Neuronal stem cell (in vitro differentiated cells): ENCODE data around the gene PAX7.

Experiments used
- DNase-seq: peaks from one replicate; pipeline ENCODE4 v3.0.0-alpha.2; 2013; ENCODE audit warnings: low spot score
- H2AFZ ChIP-seq: one replicate; pipeline ENCODE4 v1.6.1; 2013; ENCODE audit warnings: mild to moderate bottlenecking, low read length, inconsistent platforms
- H2AK5ac ChIP-seq: 2 replicates; pipeline ENCODE4 v1.6.1; 2013; ENCODE audit warnings: low read depth, mild to moderate bottlenecking, inconsistent platforms, low read length, moderate library complexity, mixed read lengths
- H2BK120ac ChIP-seq: 2 replicates; pipeline ENCODE4 v1.6.1; 2013; ENCODE audit warnings: low read depth, mild to moderate bottlenecking, inconsistent platforms, low read length, moderate library complexity, mixed read lengths
- H2BK12ac ChIP-seq: one replicate; pipeline ENCODE4 v1.6.1; 2013; ENCODE audit warnings: low read length, inconsistent platforms
- H2BK15ac ChIP-seq: 2 replicates; pipeline ENCODE4 v1.6.1; 2013; ENCODE audit warnings: mild to moderate bottlenecking, low read length, inconsistent platforms, mixed read lengths
- H2BK5ac ChIP-seq: one replicate; pipeline ENCODE4 v1.6.1; 2013; ENCODE audit warnings: inconsistent platforms, mild to moderate bottlenecking, low read length, moderate library complexity
- H3K14ac ChIP-seq: one replicate; pipeline ENCODE4 v1.6.1; 2013; ENCODE audit warnings: low read length, inconsistent platforms
- H3K18ac ChIP-seq: 2 replicates; pipeline ENCODE4 v1.6.1; 2013; ENCODE audit warnings: low read length, inconsistent platforms
- H3K23ac ChIP-seq: 2 replicates; pipeline ENCODE4 v1.6.1; 2013; ENCODE audit warnings: low read depth, mild to moderate bottlenecking, mixed read lengths, low read length, inconsistent platforms; ENCODE audit not compliant: poor library complexity
- H3K27ac ChIP-seq: replicated peaks from 3 replicates; pipeline ENCODE4 v1.5.1; 2013; ENCODE audit warnings: low read length, inconsistent platforms
- H3K27me3 ChIP-seq, 3 experiments: 2 replicates each; pipeline ENCODE4 v1.6.1; 2013; ENCODE audit warnings: low read length in 3 of 3, mild to moderate bottlenecking in 2 of 3, inconsistent platforms in 1 of 3, low read depth in 1 of 3, mixed read lengths in 1 of 3, moderate library complexity in 1 of 3; ENCODE audit not compliant: control insufficient read depth in 3 of 3, insufficient read depth in 3 of 3
- H3K36me3 ChIP-seq, 2 donors: replicated peaks in 1 of 2; 2 replicates each; pipeline ENCODE4 v1.6.1; 2013; ENCODE audit warnings: low read length in 2 of 2; ENCODE audit not compliant: control insufficient read depth in 2 of 2, insufficient read depth in 2 of 2
- H3K4ac ChIP-seq: 2 replicates; pipeline ENCODE4 v1.6.1; 2013; ENCODE audit warnings: inconsistent platforms, mild to moderate bottlenecking, low read length, moderate library complexity
- H3K4me1 ChIP-seq, 2 donors: 1 replicate in 1 of 2; 2 replicates in 1 of 2; pipeline ENCODE4 v1.6.1; 2013; ENCODE audit warnings: low read length in 2 of 2, low read depth in 1 of 2; ENCODE audit not compliant: control insufficient read depth in 2 of 2, insufficient read depth in 1 of 2
- H3K4me2 ChIP-seq: one replicate; pipeline ENCODE4 v1.6.1; 2013; ENCODE audit warnings: mild to moderate bottlenecking, low read length, inconsistent platforms; ENCODE audit not compliant: insufficient read depth, poor library complexity, severe bottlenecking
- H3K4me3 ChIP-seq, 2 donors: 2 replicates each; pipeline ENCODE4 v1.5.1; 2013; ENCODE audit warnings: low read length in 2 of 2, mild to moderate bottlenecking in 2 of 2, inconsistent platforms in 1 of 2, moderate library complexity in 1 of 2
- H3K79me1 ChIP-seq: one replicate; pipeline ENCODE4 v1.6.1; 2013; ENCODE audit warnings: low read depth, mild to moderate bottlenecking, inconsistent platforms, low read length, moderate library complexity
- H3K9ac ChIP-seq: one replicate; pipeline ENCODE4 v1.6.1; 2013; ENCODE audit warnings: mild to moderate bottlenecking, low read depth, low read length, inconsistent platforms; ENCODE audit not compliant: poor library complexity
- H3K9me3 ChIP-seq, 2 donors: replicated peaks in 1 of 2; 2 replicates each; pipeline versions ENCODE3 to v1.6.1; 2013; ENCODE audit warnings: low read length in 2 of 2, mild to moderate bottlenecking in 2 of 2, inconsistent platforms in 1 of 2, low read depth in 1 of 2, mixed read lengths in 1 of 2, moderate library complexity in 1 of 2; ENCODE audit not compliant: control insufficient read depth in 2 of 2, insufficient read depth in 1 of 2
- H4K8ac ChIP-seq: one replicate; pipeline ENCODE4 v1.6.1; 2013; ENCODE audit warnings: low read depth, mild to moderate bottlenecking, inconsistent platforms, low read length, moderate library complexity
- H4K91ac ChIP-seq: one replicate; pipeline ENCODE4 v1.6.1; 2013; ENCODE audit warnings: low read length, low read depth, mild to moderate bottlenecking, inconsistent platforms; ENCODE audit not compliant: poor library complexity
- WGBS, 2 donors: extraction: QIAGEN DNeasy Blood & Tissue Kit; methylation state at CpG; one replicate each; pipeline ENCODE4 v1.1.7; 2013; ENCODE audit warnings: missing lambda C conversion rate in 2 of 2, mixed read lengths in 1 of 2; ENCODE audit not compliant: insufficient read length in 2 of 2, insufficient replicate concordance in 1 of 2; ENCODE audit errors: extremely low coverage in 2 of 2; 5-methylcytosine and 5-hydroxymethylcytosine counted together

Gene PAX7

DNA sequence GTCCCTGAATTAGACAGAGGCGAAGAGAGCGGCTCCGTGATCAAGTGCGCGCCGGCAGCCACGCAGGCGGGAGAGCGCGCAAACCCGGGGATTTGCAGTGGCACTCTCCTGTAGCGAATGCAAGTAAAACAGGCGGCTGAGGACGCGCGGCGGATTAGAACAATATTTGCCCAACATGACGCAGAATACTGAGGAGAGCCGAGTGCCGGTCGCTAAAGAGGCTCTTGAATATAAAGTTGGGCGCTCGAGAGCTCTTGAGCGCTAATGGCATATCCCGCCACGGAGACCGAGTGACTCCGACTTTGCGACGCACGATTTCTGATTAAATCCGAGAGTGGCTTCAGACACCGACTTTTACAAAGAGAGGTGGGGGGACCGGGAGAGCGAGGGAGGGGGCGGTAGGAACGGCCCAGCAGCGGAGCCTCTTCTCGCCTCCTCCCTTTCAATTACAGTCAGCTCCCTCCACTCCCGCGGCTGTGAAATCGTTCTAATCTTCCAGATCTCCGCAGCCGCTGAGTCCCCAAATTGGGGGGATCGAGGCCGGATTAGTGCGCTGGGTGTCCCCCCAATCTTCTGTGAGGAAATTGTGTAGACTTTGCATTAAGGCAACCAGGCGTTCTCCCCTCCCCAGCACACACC lies 2.3 kb downstream of the PAX7 start:
- no peak overlapping the region for H3K27ac ChIP-seq
- H2BK15ac ChIP-seq = no peak overlapping the region
- H3K9me3 ChIP-seq = no peaks in the 10 kb centered on the region
- no peak overlapping the region for H2BK120ac ChIP-seq
- H4K91ac ChIP-seq = no peak overlapping the region
- peaks cover 0 to 16% of the 10 kb centered on the region in 2 donors for H3K4me1 ChIP-seq
- WGBS, 2 donors = no CpG with 5 or more reads among the region's 48 CpGs
- no peak for DNase-seq
- H3K4me3 ChIP-seq = no peak overlapping the region
- H3K79me1 ChIP-seq = peaks cover 2% of the 10 kb centered on the region
- H2BK12ac ChIP-seq = no peak overlapping the region
- no peak overlapping the region for H3K4ac ChIP-seq
- H3K14ac ChIP-seq = no peak overlapping the region
- no peaks in the 10 kb centered on the region for H3K36me3 ChIP-seq
- no peak overlapping the region for H3K9ac ChIP-seq
- H3K23ac ChIP-seq = peak overlapping the region; percentile 8
- no peak overlapping the region for H2AFZ ChIP-seq
- no peak overlapping the region for H3K18ac ChIP-seq
- H3K4me2 ChIP-seq = no peak overlapping the region
- no peak overlapping the region for H2AK5ac ChIP-seq
- H2BK5ac ChIP-seq = no peak overlapping the region
- peaks cover 58 to 98% (median 97%) of the 10 kb centered on the region in 3 experiments for H3K27me3 ChIP-seq
- H4K8ac ChIP-seq = no peak overlapping the region

DNA sequence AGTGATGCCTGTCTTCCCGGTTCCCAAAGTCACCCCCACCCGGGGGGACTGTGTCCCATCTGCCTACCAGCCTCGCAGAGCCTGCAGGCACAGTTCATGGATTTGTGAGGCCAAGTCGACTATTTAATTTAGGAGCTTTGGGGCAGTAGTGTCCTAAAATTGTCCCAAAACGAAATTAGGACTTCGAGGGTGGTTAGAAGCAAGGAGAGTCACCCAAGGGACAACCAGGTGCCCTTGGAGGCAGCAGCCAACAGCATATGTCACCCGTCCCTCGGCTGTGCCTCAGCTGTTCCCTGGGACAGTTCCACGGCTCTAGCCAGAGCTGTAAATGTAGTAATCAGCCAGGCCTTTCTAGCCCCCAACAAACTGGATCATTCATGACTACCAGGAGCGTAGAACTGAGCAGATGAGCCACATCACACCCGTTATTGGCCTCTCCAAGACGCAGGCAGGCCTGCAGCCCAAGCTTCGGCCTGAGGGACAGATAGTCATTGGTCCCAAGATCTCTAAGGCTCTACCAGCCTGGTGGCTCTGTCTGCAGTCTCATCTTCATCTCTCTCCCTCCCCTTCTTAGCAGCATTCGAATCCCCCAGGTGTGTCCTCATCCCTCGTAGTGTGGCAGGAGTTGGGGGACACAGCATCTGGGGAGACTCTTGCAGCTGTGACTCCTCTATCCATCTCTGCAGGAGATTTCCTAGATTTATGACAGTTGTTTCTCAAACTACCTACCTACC lies 2.9 kb downstream of the PAX7 start:
- H3K4me2 ChIP-seq = no peak overlapping the region
- no peak overlapping the region for H4K91ac ChIP-seq
- no peak overlapping the region for H3K4me3 ChIP-seq
- no peak overlapping the region for H4K8ac ChIP-seq
- H3K14ac ChIP-seq = no peak overlapping the region
- no peak overlapping the region for H2AK5ac ChIP-seq
- H3K36me3 ChIP-seq = no peaks in the 10 kb centered on the region
- no CpG with 5 or more reads among the region's 15 CpGs for WGBS, 2 donors
- H3K23ac ChIP-seq = peak overlapping the region; percentile 8
- no peak overlapping the region for H2BK12ac ChIP-seq
- peaks cover 63 to 100% (median 97%) of the 10 kb centered on the region in 3 experiments for H3K27me3 ChIP-seq
- no peak for DNase-seq
- no peak overlapping the region for H3K18ac ChIP-seq
- H2BK120ac ChIP-seq = no peak overlapping the region
- no peak overlapping the region for H2BK5ac ChIP-seq
- H3K79me1 ChIP-seq = peaks cover 2% of the 10 kb centered on the region
- H3K9ac ChIP-seq = no peak overlapping the region
- H3K4ac ChIP-seq = no peak overlapping the region
- peaks cover 0 to 16% of the 10 kb centered on the region in 2 donors for H3K4me1 ChIP-seq
- no peak overlapping the region for H2AFZ ChIP-seq
- no peak overlapping the region for H3K27ac ChIP-seq
- no peaks in the 10 kb centered on the region for H3K9me3 ChIP-seq
- no peak overlapping the region for H2BK15ac ChIP-seq

- no peak overlapping the region for H2BK5ac ChIP-seq
- peaks cover 68 to 100% (median 97%) of the 10 kb centered on the region in 3 experiments for H3K27me3 ChIP-seq
- no peaks in the 10 kb centered on the region for H3K36me3 ChIP-seq
- no peak overlapping the region for H3K4me3 ChIP-seq
- peaks cover 0 to 15% of the 10 kb centered on the region in 2 donors for H3K4me1 ChIP-seq
- no CpG with 5 or more reads among the region's 16 CpGs for WGBS, 2 donors
- no peak overlapping the region for H4K91ac ChIP-seq
- no peak overlapping the region for H3K4me2 ChIP-seq
- no peak for DNase-seq
- H2BK12ac ChIP-seq = no peak overlapping the region
- peak overlapping the region; percentile 48 for H3K14ac ChIP-seq
- peak overlapping the region; percentile 34 for H2AK5ac ChIP-seq
- peak overlapping the region; percentile 59 for H3K18ac ChIP-seq
- H3K79me1 ChIP-seq = peaks cover 2% of the 10 kb centered on the region
- no peak overlapping the region for H4K8ac ChIP-seq
- no peak overlapping the region for H2BK15ac ChIP-seq
- H2AFZ ChIP-seq = no peak overlapping the region
- no peak overlapping the region for H3K9ac ChIP-seq
- no peak overlapping the region for H3K4ac ChIP-seq
- H3K23ac ChIP-seq = peak overlapping the region; percentile 35
- peak overlapping the region; percentile 37 for H2BK120ac ChIP-seq
- no peak overlapping the region for H3K27ac ChIP-seq
- H3K9me3 ChIP-seq = no peaks in the 10 kb centered on the region
Observed at GRCh38 chr1:18634276-18634675, 3.6 kb downstream of the PAX7 start.

DNA sequence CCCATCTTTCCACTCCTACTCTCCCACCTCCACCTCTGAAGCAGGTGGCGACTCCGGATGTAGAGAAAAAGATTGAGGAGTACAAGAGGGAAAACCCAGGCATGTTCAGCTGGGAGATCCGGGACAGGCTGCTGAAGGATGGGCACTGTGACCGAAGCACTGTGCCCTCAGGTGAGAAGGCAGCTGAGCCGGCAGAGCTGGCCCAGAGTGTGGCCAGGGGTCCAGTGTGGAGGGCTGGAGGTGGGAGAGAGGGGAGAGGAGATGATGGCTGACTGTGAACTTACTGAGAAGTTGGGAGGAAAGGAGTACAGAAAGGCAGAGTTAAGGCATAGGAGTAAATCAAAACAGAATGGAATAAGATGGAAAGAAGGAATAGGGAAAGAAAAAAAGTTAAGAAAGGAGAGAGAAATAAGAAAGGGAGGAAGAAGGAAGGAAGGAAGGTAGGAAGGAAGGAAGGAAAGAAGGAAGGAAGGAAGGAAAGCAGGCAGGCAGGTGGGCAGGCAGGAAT lies 4.5 kb downstream of the PAX7 start:
- Histone ChIP-seq H2AFZ (no peak overlapping the region), H3K18ac (peak overlapping the region; percentile 52)

More for the DNA sequence above, 4.5 kb downstream of the PAX7 start:
- no peak overlapping the region for H3K4ac ChIP-seq
- H2BK120ac ChIP-seq = no peak overlapping the region
- peak overlapping the region; percentile 47 for H2AK5ac ChIP-seq
- no peak overlapping the region for H2BK12ac ChIP-seq
- H3K9me3 ChIP-seq = no peaks in the 10 kb centered on the region
- peaks cover 0 to 10% of the 10 kb centered on the region in 2 donors for H3K4me1 ChIP-seq
- H3K23ac ChIP-seq = peak overlapping the region; percentile 37
- no peak overlapping the region for H3K14ac ChIP-seq
- WGBS, 2 donors = no CpG with 5 or more reads among the region's 5 CpGs
- no peak overlapping the region for H3K4me2 ChIP-seq
- peaks cover 2% of the 10 kb centered on the region for H3K79me1 ChIP-seq
- no peak overlapping the region for H3K27ac ChIP-seq
- no peak overlapping the region for H2BK5ac ChIP-seq
- DNase-seq = no peak
- no peak overlapping the region for H3K4me3 ChIP-seq
- no peak overlapping the region for H4K91ac ChIP-seq
- H3K36me3 ChIP-seq = no peaks in the 10 kb centered on the region
- H4K8ac ChIP-seq = no peak overlapping the region
- peaks cover 66 to 100% (median 97%) of the 10 kb centered on the region in 3 experiments for H3K27me3 ChIP-seq
- no peak overlapping the region for H2BK15ac ChIP-seq
- no peak overlapping the region for H3K9ac ChIP-seq
